Testis (tissue), 2 donors: ENCODE results near the gene LDHB.
"Not testable (repeated sequence)": the region's sequence is repeated elsewhere in the genome, so short reads cannot be mapped to it uniquely, and the experiment has no call there.

Experiments used
- POLR2A ChIP-seq: fragments of 450-650 bp; IDR thresholded peaks from one replicate; pipeline ENCODE4 v1.6.1; 2017; ENCODE audit warnings: antibody characterized with exemption, mild to moderate bottlenecking, moderate library complexity
- TF ChIP-seq, protein P1 (sequence below), 3 experiments: fragments of 450-650 bp in 2 of 3; fragments of 200-600 bp in 1 of 3; sonication (generic) in 1 of 3; IDR thresholded peaks; one replicate each; pipeline ENCODE4 v1.5.1; 2016 to 2019; ENCODE audit warnings: antibody characterized with exemption in 3 of 3, mild to moderate bottlenecking in 2 of 3, moderate library complexity in 1 of 3

DNA sequence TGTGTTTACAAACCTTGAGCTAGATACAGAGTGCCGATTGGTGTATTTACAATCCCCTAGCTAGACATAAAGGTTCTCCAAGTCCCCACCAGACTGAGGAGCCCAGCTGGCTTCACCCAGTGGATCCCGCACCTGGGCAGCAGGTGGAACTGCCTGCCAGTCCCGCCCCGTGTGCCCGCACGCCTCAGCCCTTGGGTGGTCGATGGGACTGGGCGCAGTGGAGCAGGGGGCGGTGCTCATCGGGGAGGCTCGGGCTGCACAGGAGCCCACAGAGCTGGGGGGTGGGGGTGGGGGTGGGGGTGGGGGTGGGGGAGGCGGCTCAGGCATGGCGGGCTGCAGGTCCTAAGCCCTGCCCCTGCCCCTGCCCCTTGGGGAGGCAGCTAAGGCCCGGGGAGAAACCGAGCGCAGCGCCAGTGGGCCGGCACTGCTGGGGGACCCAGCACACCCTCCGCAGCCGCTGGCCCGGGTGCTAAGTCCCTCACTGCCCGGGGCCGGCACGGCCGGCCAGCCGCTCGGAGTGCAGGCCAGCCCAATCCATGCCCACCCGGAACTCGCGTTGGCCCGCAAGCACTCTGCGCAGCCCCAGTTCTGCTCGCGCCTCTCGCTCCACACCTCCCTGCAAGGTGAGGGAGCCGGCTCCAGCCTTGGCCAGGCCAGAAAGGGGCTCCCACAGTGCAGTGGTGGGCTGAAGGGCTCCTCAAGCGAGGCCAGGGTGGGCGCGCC, 16.3 kb upstream of the LDHB start:
- TF ChIP-seq, protein P1, sequence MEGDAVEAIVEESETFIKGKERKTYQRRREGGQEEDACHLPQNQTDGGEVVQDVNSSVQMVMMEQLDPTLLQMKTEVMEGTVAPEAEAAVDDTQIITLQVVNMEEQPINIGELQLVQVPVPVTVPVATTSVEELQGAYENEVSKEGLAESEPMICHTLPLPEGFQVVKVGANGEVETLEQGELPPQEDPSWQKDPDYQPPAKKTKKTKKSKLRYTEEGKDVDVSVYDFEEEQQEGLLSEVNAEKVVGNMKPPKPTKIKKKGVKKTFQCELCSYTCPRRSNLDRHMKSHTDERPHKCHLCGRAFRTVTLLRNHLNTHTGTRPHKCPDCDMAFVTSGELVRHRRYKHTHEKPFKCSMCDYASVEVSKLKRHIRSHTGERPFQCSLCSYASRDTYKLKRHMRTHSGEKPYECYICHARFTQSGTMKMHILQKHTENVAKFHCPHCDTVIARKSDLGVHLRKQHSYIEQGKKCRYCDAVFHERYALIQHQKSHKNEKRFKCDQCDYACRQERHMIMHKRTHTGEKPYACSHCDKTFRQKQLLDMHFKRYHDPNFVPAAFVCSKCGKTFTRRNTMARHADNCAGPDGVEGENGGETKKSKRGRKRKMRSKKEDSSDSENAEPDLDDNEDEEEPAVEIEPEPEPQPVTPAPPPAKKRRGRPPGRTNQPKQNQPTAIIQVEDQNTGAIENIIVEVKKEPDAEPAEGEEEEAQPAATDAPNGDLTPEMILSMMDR (IDR thresholded peaks at IDR 0.05): not testable (repeated sequence)
- not testable (repeated sequence) for TF ChIP-seq POLR2A
